Gastrocnemius medialis (tissue), 4 donors: ENCODE data around the gene WDR31. TPM values are rescaled to one million over a fixed set of nuclear protein-coding genes. Genes with fewer than 3 reads are reported as not detected.
"Not testable (repeated sequence)": the region's sequence is repeated elsewhere in the genome, so short reads cannot be mapped to it uniquely, and the experiment has no call there.

Experiments
- ATAC-seq, 2 donors: fragments of 150-250 bp; one replicate each; pipeline ENCODE4 v1.9.1; 2016
- DNase-seq, 2 donors: peaks; one replicate each; pipeline ENCODE4 v3.0.0-alpha.2; 2019
- H3K27ac ChIP-seq, 4 donors: fragments of 200-600 bp; sonication (generic); 1 replicate in 1 of 4; 2 replicates in 3 of 4; pipeline ENCODE4 v1.5.1; 2016 to 2018; ENCODE audit warnings: mild to moderate bottlenecking in 2 of 4, moderate library complexity in 1 of 4
- H3K27me3 ChIP-seq, 3 donors: fragments of 200-600 bp; sonication (generic) in 2 of 3; 1 replicate in 1 of 3; 2 replicates in 2 of 3; pipeline versions ENCODE4 v1.5.1 to v1.6.0; 2016 to 2019; ENCODE audit warnings: mild to moderate bottlenecking in 1 of 3, moderate library complexity in 1 of 3
- H3K36me3 ChIP-seq, 2 donors: fragments of 200-600 bp; sonication (generic) in 1 of 2; one replicate each; pipeline ENCODE4 v1.5.1; 2017 to 2018
- H3K4me1 ChIP-seq, 2 donors: fragments of 200-600 bp; sonication (generic) in 1 of 2; one replicate each; pipeline ENCODE4 v1.5.1; 2016 to 2017; ENCODE audit warnings: mild to moderate bottlenecking in 2 of 2
- H3K4me3 ChIP-seq, 4 donors: fragments of 200-600 bp; sonication (generic) in 3 of 4; 1 replicate in 1 of 4; 2 replicates in 3 of 4; pipeline ENCODE4 v1.5.1; 2016 to 2019; ENCODE audit warnings: mild to moderate bottlenecking in 2 of 4
- H3K9me3 ChIP-seq, 3 donors: fragments of 200-600 bp; sonication (generic) in 2 of 3; 1 replicate in 1 of 3; 2 replicates in 2 of 3; pipeline ENCODE4 v1.5.1; 2016 to 2019
- POLR2A ChIP-seq, 2 donors: fragments of 450-650 bp; IDR thresholded peaks; one replicate each; pipeline ENCODE4 v1.6.1; 2017; ENCODE audit warnings: antibody characterized with exemption in 2 of 2, mild to moderate bottlenecking in 2 of 2, moderate library complexity in 2 of 2
- in situ Hi-C, 4 donors: fragments of 200-750 bp; cut with MboI; loops; one replicate each; pipeline versions ENCODE4 v1.15.0 to v1.8.0; 2017; ENCODE audit warnings: low sequenced_read_pairs in 4 of 4
- intact Hi-C: fragments of 100-400 bp; cut with DNase I; formaldehyde crosslinking; loops from one replicate; pipeline ENCODE4 v1.15.1; 2023; ENCODE audit warnings: low total_unique reads
- total RNA-seq, 4 donors: library from RNA; depleted of rRNA; stranded (reverse); fragments of >200 nt; gene quantifications; one replicate each; pipeline versions ENCODE4 v1.1.0 to v1.2.3, GENCODE V29; 2016
- TF ChIP-seq, protein P1 (sequence below), 5 experiments: fragments of 450-650 bp in 3 of 5; fragments of 200-600 bp in 2 of 5; sonication (generic) in 2 of 5; IDR thresholded peaks in 4 of 5; conservative IDR thresholded peaks in 1 of 5; 1 replicate in 4 of 5; 2 replicates in 1 of 5; pipeline ENCODE4 v1.5.1; 2016 to 2019; ENCODE audit warnings: antibody characterized with exemption in 5 of 5, mild to moderate bottlenecking in 3 of 5, moderate library complexity in 3 of 5

Gene WDR31
- total RNA-seq, 4 donors from 2014 or later: 0.29 to 1.1 (median 0.36) TPM; not detected in 1

GRCh38 chr9:113298924-113299770 is 40.9 kb downstream of the WDR31 start:
- in situ Hi-C loops: no loop called here

DNA sequence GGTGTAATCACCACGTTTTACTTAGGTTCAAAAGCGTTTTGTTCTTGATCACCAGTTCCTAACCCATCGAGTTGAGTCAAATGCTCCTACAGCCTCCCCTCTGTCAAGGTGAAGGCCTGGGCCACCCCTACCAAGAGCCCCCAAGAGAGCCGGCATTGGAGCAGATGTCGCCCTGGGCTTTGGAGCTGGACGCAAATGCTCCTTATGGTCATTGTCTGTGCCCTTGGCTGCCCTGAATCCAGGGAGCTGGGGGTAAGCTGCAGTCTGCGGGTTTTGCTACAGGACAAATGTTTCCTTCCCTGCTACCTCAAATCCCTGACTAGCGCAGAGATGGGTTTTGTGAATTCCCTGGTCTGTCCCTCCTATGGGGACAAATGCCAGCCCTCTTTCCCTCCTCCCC is 41.8 kb downstream of the WDR31 start:
- no peak for DNase-seq
- TF ChIP-seq, protein P1, sequence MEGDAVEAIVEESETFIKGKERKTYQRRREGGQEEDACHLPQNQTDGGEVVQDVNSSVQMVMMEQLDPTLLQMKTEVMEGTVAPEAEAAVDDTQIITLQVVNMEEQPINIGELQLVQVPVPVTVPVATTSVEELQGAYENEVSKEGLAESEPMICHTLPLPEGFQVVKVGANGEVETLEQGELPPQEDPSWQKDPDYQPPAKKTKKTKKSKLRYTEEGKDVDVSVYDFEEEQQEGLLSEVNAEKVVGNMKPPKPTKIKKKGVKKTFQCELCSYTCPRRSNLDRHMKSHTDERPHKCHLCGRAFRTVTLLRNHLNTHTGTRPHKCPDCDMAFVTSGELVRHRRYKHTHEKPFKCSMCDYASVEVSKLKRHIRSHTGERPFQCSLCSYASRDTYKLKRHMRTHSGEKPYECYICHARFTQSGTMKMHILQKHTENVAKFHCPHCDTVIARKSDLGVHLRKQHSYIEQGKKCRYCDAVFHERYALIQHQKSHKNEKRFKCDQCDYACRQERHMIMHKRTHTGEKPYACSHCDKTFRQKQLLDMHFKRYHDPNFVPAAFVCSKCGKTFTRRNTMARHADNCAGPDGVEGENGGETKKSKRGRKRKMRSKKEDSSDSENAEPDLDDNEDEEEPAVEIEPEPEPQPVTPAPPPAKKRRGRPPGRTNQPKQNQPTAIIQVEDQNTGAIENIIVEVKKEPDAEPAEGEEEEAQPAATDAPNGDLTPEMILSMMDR (IDR thresholded peaks at IDR 0.05 in 4 of 5, conservative IDR thresholded peaks at IDR 0.05 in 1 of 5): no peak
- no peak for TF ChIP-seq POLR2A (IDR thresholded peaks at IDR 0.05)
- in situ Hi-C loops (no loop called here), intact Hi-C loops (no loop called here)
- no peak overlapping the region for H3K4me3 ChIP-seq
- no peaks in the 10 kb centered on the region for H3K9me3 ChIP-seq
- H3K27me3 ChIP-seq: peaks cover 0 to 3% (median 0%) of the 10 kb centered on the region in 3 donors
- ATAC-seq: no peak
- no peak overlapping the region for H3K27ac ChIP-seq
- no peaks in the 10 kb centered on the region for H3K4me1 ChIP-seq
- peaks cover 0 to 6% of the 10 kb centered on the region in 2 donors for H3K36me3 ChIP-seq

More at GRCh38 chr9:113298924-113299770, 40.9 kb downstream of the WDR31 start:
- Histone ChIP-seq H3K9me3 (no peaks in the 10 kb centered on the region), H3K27me3 (peaks cover 0 to 3% (median 0%) of the 10 kb centered on the region in 3 donors), H3K4me1 (no peaks in the 10 kb centered on the region), H3K27ac (no peak overlapping the region), H3K36me3 (no peaks in the 10 kb centered on the region), H3K4me3 (no peak overlapping the region)
- no peak for DNase-seq
- ATAC-seq: no peak
- no peak for TF ChIP-seq POLR2A (IDR thresholded peaks at IDR 0.05)
- TF ChIP-seq, protein P1 (IDR thresholded peaks at IDR 0.05 in 4 of 5, conservative IDR thresholded peaks at IDR 0.05 in 1 of 5): no peak
- intact Hi-C loops: no loop called here

DNA sequence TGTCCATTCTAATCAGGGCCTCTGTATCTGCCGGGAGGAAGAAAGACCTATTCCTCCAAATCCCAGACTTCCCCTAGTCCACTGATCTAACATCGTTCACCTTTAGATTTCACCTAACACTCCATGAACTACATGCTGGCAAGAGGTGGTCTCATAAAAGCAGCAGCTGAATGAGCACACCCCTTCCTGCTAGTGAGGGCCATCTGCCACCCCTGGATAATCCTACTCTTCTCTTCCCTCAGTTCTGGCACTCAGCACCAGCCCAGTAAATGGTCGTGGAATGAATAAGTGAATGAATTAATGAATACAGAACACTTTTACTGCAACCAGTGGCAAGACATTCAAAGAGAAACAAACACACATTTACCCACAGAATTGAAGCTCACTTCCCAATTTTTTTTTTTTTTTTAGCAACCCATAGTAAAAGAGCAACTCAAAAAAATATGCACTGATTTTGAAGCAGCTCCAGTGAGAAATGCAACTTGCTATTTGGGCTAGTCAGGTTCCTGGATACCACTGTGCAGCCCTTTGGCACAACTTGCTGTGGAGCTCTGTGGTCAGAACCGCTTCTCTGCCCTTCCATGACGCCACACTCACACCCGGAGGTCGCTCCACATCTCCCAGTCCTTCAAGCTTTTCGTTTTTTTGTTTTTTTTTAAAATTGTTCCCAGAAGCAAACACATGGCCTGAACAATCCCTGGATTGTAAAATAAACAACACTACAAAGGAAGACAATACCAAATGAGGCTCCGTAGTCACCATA is 43.1 kb downstream of the WDR31 start:
- ATAC-seq (no peak), DNase-seq (no peak)
- H3K4me3 ChIP-seq: no peak overlapping the region
- H3K4me1 ChIP-seq: no peaks in the 10 kb centered on the region
- no peaks in the 10 kb centered on the region for H3K9me3 ChIP-seq
- H3K27me3 ChIP-seq: no peaks in the 10 kb centered on the region
- H3K27ac ChIP-seq: no peak overlapping the region
- in situ Hi-C loops (no loop called here), intact Hi-C loops (no loop called here)
- TF ChIP-seq, protein P1 (IDR thresholded peaks at IDR 0.05 in 4 of 5, conservative IDR thresholded peaks at IDR 0.05 in 1 of 5): no peak
- no peak for TF ChIP-seq POLR2A (IDR thresholded peaks at IDR 0.05)
- peaks cover 0 to 19% of the 10 kb centered on the region in 2 donors for H3K36me3 ChIP-seq

DNA sequence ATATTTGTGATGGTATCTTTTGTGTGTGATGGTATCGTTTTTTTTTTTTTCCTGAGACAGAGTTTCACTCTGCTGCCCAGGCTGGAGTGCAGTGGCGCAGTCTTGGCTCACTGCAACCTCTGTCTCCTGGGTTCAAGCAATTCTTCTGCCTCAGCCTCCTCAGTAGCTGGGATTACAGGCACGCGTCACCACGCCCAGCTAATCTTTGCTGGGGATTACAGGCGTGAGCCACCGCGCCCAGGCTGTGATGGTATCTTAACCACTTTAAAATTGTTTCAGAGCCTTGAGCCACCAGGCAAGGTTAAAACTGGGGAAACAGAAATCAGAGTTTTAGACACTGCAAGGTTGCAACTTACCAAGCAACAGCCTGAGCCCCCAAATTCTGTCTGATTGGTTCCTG is 43.8 kb downstream of the WDR31 start:
- H3K4me3 ChIP-seq, H3K27ac ChIP-seq, H3K9me3 ChIP-seq, in situ Hi-C loops, ATAC-seq, intact Hi-C loops, H3K4me1 ChIP-seq, DNase-seq, H3K27me3 ChIP-seq: not testable (repeated sequence)
- H3K36me3 ChIP-seq: peaks cover 0 to 26% of the 10 kb centered on the region in 2 donors

- TF ChIP-seq POLR2A (IDR thresholded peaks at IDR 0.05): no peak
- TF ChIP-seq, protein P1 (IDR thresholded peaks at IDR 0.05 in 4 of 5, conservative IDR thresholded peaks at IDR 0.05 in 1 of 5): no peak
- in situ Hi-C loops (no loop called here), intact Hi-C loops (no loop called here)
- Histone ChIP-seq H3K27ac (no peak overlapping the region), H3K27me3 (no peaks in the 10 kb centered on the region), H3K36me3 (peaks cover 0 to 55% of the 10 kb centered on the region in 2 donors), H3K9me3 (no peaks in the 10 kb centered on the region), H3K4me1 (no peaks in the 10 kb centered on the region), H3K4me3 (no peak overlapping the region)
- DNase-seq: no peak
- ATAC-seq: no peak
Measured at GRCh38 chr9:113293285-113293878, 46.7 kb downstream of the WDR31 start.
